SK-N-SH (cell line): Measurements from ENCODE around the gene TNFRSF11A. TPM values are rescaled to one million over a fixed set of nuclear protein-coding genes. Genes with fewer than 3 reads are reported as not detected.

ENCODE experiments used
- CTCF ChIA-PET: fragments of 300-600, 350-600 bp; formaldehyde crosslinking; extraction: SDS; loops from one replicate; lab custom pipeline; 2021; lab: Yijun Ruan, JAX
- POLR2A ChIA-PET: fragments of 350-600 bp; sonication (Branson Sonifier 250); formaldehyde crosslinking; extraction: SDS; loops from one replicate; lab custom pipeline; 2020; ENCODE audit warnings: antibody characterized with exemption, inconsistent platforms; lab: Yijun Ruan, JAX
- DNase-seq: peaks from one replicate; pipeline ENCODE4 v3.0.0; 2012
- H2AFZ ChIP-seq: fragments of 200-600 bp; sonication (generic); 2 replicates; pipeline ENCODE4 v1.8.1; 2016; ENCODE audit warnings: antibody characterized with exemption, mild to moderate bottlenecking, low read depth
- H3F3A ChIP-seq: fragments of 200-600 bp; sonication (generic); replicated peaks from 2 replicates; pipeline ENCODE3; 2016; ENCODE audit warnings: antibody characterized with exemption, mild to moderate bottlenecking; ENCODE audit not compliant: insufficient read depth
- H3K27ac ChIP-seq, 2 experiments: fragments of 200-500 bp in 1 of 2; fragments of 200-600 bp in 1 of 2; sonication (Bioruptor generic) in 1 of 2; sonication (generic), shearing (Covaris generic) in 1 of 2; 2 replicates each; pipeline versions ENCODE4 v1.5.1 to v1.6.1; 2014 to 2016; ENCODE audit warnings: low read depth in 2 of 2, inconsistent platforms in 1 of 2, low read length in 1 of 2, mild to moderate bottlenecking in 1 of 2, mixed read lengths in 1 of 2
- H3K27me3 ChIP-seq: fragments of 200-600 bp; sonication (generic), shearing (Covaris generic); 2 replicates; pipeline ENCODE4 v1.6.1; 2016; ENCODE audit warnings: mixed run types; ENCODE audit not compliant: insufficient read depth
- H3K36me3 ChIP-seq, 2 experiments: fragments of 200-500 bp in 1 of 2; fragments of 200-600 bp in 1 of 2; sonication (Bioruptor generic) in 1 of 2; sonication (generic) in 1 of 2; replicated peaks in 1 of 2; 2 replicates each; pipeline versions ENCODE3 to v1.5.1; 2014 to 2016; ENCODE audit warnings: low read length in 1 of 2, mild to moderate bottlenecking in 1 of 2; ENCODE audit not compliant: insufficient read depth in 2 of 2, control insufficient read depth in 1 of 2
- H3K4me1 ChIP-seq, 2 experiments: fragments of 200-500 bp in 1 of 2; fragments of 200-600 bp in 1 of 2; sonication (Bioruptor generic) in 1 of 2; sonication (generic), shearing (Covaris generic) in 1 of 2; 2 replicates each; pipeline versions ENCODE4 v1.5.1 to v1.6.1; 2014 to 2016; ENCODE audit warnings: low read depth in 1 of 2, low read length in 1 of 2, mixed run types in 1 of 2; ENCODE audit not compliant: insufficient read depth in 2 of 2, control insufficient read depth in 1 of 2
- H3K4me2 ChIP-seq: fragments of 200-600 bp; sonication (generic), shearing (Covaris generic); 2 replicates; pipeline ENCODE4 v1.6.1; 2017; ENCODE audit warnings: mixed run types
- H3K4me3 ChIP-seq, 2 experiments: fragments of 200-500 bp in 1 of 2; fragments of 200-600 bp in 1 of 2; sonication (Bioruptor generic) in 1 of 2; sonication (generic), shearing (Covaris generic) in 1 of 2; 2 replicates each; pipeline versions ENCODE4 v1.5.1 to v1.8.1; 2014 to 2016; ENCODE audit warnings: low read depth in 2 of 2, inconsistent platforms in 1 of 2, low read length in 1 of 2, mild to moderate bottlenecking in 1 of 2, mixed read lengths in 1 of 2, moderate library complexity in 1 of 2
- H3K79me2 ChIP-seq: fragments of 200-600 bp; sonication (generic); 2 replicates; pipeline ENCODE4 v1.8.1; 2017; ENCODE audit warnings: mild to moderate bottlenecking; ENCODE audit not compliant: insufficient read depth
- H3K9ac ChIP-seq: fragments of 200-600 bp; sonication (generic); 2 replicates; pipeline ENCODE4 v1.6.1; 2017; ENCODE audit warnings: mixed run types
- H3K9me2 ChIP-seq: fragments of 200-600 bp; sonication (generic); 2 replicates; pipeline ENCODE4 v1.6.1; 2017; ENCODE audit warnings: mixed run types
- H3K9me3 ChIP-seq: fragments of 200-600 bp; sonication (generic); 2 replicates; pipeline ENCODE4 v1.6.1; 2017; ENCODE audit warnings: mixed run types, mild to moderate bottlenecking, moderate library complexity
- H4K20me1 ChIP-seq: fragments of 200-600 bp; sonication (generic); 2 replicates; pipeline ENCODE4 v1.6.1; 2017; ENCODE audit warnings: mild to moderate bottlenecking, mixed run types; ENCODE audit not compliant: insufficient read depth
- CHD2 ChIP-seq: fragments of 150-350 bp; IDR thresholded peaks from 2 replicates; pipeline ENCODE4 v1.6.1; 2018; ENCODE audit warnings: low read length; ENCODE audit not compliant: partially characterized antibody
- EP300 ChIP-seq, 2 experiments: IDR thresholded peaks; 2 replicates each; pipeline versions ENCODE4 v1.4.0 to v1.6.1; 2012; ENCODE audit warnings: borderline replicate concordance in 1 of 2, low read depth in 1 of 2, low read length in 1 of 2
- NFIC ChIP-seq: IDR thresholded peaks from 2 replicates; pipeline ENCODE4 v1.4.0; 2012; ENCODE audit warnings: borderline replicate concordance
- POLR2AphosphoS5 ChIP-seq: IDR thresholded peaks from 2 replicates; pipeline ENCODE4 v1.6.1; 2012; ENCODE audit warnings: low read depth, low read length
- RCOR1 ChIP-seq: fragments of 150-350 bp; IDR thresholded peaks from 2 replicates; pipeline ENCODE4 v1.6.1; 2017; ENCODE audit warnings: antibody characterized with exemption, low read length
- RFX5 ChIP-seq: IDR thresholded peaks from 2 replicates; pipeline ENCODE4 v1.6.1; 2012; ENCODE audit warnings: mild to moderate bottlenecking, improper control_type of control experiment, low read length
- RXRA ChIP-seq: IDR thresholded peaks from 2 replicates; pipeline ENCODE4 v1.4.0; 2012; ENCODE audit warnings: low read depth, mild to moderate bottlenecking, borderline replicate concordance
- YY1 ChIP-seq: IDR thresholded peaks from 2 replicates; pipeline ENCODE4 v1.4.0; 2012; ENCODE audit warnings: low read depth, mild to moderate bottlenecking
- WGBS: methylation state at CpG from one replicate; pipeline ENCODE4 v1.1.6; 2017; ENCODE audit warnings: low lambda C conversion rate; 5-methylcytosine and 5-hydroxymethylcytosine counted together
- polyA plus RNA-seq, 3 experiments: library from polyadenylated mRNA; depleted of rRNA; stranded (reverse); fragments of >200 nt; gene quantifications; 2 replicates each; pipeline ENCODE4 v1.2.3, GENCODE V29; 2012
- TF ChIP-seq, protein P1 (sequence below): IDR thresholded peaks from 2 replicates; pipeline ENCODE4 v1.6.1; 2012; ENCODE audit warnings: mild to moderate bottlenecking, low read depth, low read length, moderate library complexity
- TF ChIP-seq, protein P2 (sequence below): fragments of 150-350 bp; IDR thresholded peaks from 2 replicates; pipeline ENCODE4 v1.6.1; 2016; ENCODE audit warnings: mild to moderate bottlenecking, low read depth, low read length
- TF ChIP-seq, protein P3 (sequence below): IDR thresholded peaks from 2 replicates; pipeline ENCODE4 v1.4.0; 2012; ENCODE audit warnings: low read depth, borderline replicate concordance
- TF ChIP-seq, protein P4 (sequence below): IDR thresholded peaks from 2 replicates; pipeline ENCODE4; 2012

Gene TNFRSF11A
- polyA plus RNA-seq, 1 of the 3 experiments (the other 2 are of a cell fraction), result 5.1 TPM

DNA sequence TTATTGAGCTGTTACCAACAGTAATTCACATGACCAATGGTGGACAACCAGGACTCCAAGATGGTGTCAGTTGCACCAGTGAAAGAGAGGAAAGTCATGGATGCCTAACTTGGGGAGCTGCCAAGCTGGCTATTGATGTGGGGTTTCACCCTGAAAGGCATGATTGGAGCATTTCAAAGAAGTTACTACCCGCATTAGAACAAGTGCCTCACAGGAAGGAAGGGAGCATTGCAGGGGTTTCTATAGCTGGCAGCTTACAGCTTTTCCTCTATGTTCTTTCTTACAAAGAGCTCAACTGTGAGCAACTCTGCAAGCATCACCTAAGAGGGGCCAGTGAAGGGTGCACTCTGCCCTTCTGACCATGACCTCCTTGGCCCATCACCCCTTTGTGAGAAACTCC lies 93.1 kb downstream of the TNFRSF11A start:
- POLR2A ChIA-PET, result no interaction called here
- TF ChIP-seq, protein P1, sequence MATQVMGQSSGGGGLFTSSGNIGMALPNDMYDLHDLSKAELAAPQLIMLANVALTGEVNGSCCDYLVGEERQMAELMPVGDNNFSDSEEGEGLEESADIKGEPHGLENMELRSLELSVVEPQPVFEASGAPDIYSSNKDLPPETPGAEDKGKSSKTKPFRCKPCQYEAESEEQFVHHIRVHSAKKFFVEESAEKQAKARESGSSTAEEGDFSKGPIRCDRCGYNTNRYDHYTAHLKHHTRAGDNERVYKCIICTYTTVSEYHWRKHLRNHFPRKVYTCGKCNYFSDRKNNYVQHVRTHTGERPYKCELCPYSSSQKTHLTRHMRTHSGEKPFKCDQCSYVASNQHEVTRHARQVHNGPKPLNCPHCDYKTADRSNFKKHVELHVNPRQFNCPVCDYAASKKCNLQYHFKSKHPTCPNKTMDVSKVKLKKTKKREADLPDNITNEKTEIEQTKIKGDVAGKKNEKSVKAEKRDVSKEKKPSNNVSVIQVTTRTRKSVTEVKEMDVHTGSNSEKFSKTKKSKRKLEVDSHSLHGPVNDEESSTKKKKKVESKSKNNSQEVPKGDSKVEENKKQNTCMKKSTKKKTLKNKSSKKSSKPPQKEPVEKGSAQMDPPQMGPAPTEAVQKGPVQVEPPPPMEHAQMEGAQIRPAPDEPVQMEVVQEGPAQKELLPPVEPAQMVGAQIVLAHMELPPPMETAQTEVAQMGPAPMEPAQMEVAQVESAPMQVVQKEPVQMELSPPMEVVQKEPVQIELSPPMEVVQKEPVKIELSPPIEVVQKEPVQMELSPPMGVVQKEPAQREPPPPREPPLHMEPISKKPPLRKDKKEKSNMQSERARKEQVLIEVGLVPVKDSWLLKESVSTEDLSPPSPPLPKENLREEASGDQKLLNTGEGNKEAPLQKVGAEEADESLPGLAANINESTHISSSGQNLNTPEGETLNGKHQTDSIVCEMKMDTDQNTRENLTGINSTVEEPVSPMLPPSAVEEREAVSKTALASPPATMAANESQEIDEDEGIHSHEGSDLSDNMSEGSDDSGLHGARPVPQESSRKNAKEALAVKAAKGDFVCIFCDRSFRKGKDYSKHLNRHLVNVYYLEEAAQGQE, result no peak
- TF ChIP-seq, protein P2, sequence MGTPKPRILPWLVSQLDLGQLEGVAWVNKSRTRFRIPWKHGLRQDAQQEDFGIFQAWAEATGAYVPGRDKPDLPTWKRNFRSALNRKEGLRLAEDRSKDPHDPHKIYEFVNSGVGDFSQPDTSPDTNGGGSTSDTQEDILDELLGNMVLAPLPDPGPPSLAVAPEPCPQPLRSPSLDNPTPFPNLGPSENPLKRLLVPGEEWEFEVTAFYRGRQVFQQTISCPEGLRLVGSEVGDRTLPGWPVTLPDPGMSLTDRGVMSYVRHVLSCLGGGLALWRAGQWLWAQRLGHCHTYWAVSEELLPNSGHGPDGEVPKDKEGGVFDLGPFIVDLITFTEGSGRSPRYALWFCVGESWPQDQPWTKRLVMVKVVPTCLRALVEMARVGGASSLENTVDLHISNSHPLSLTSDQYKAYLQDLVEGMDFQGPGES, result no peak
- TF ChIP-seq NFIC (no peak), CHD2 (no peak), YY1 (no peak), RFX5 (no peak), POLR2AphosphoS5 (no peak), RXRA (no peak), EP300 (IDR thresholded peaks at IDR 0.05; ENCODE audit: borderline replicate concordance in 1 of 2, low read depth in 1 of 2, low read length in 1 of 2) (no peak), RCOR1 (no peak)
- TF ChIP-seq, protein P3, sequence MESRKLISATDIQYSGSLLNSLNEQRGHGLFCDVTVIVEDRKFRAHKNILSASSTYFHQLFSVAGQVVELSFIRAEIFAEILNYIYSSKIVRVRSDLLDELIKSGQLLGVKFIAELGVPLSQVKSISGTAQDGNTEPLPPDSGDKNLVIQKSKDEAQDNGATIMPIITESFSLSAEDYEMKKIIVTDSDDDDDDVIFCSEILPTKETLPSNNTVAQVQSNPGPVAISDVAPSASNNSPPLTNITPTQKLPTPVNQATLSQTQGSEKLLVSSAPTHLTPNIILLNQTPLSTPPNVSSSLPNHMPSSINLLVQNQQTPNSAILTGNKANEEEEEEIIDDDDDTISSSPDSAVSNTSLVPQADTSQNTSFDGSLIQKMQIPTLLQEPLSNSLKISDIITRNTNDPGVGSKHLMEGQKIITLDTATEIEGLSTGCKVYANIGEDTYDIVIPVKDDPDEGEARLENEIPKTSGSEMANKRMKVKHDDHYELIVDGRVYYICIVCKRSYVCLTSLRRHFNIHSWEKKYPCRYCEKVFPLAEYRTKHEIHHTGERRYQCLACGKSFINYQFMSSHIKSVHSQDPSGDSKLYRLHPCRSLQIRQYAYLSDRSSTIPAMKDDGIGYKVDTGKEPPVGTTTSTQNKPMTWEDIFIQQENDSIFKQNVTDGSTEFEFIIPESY, result no peak
- TF ChIP-seq, protein P4, sequence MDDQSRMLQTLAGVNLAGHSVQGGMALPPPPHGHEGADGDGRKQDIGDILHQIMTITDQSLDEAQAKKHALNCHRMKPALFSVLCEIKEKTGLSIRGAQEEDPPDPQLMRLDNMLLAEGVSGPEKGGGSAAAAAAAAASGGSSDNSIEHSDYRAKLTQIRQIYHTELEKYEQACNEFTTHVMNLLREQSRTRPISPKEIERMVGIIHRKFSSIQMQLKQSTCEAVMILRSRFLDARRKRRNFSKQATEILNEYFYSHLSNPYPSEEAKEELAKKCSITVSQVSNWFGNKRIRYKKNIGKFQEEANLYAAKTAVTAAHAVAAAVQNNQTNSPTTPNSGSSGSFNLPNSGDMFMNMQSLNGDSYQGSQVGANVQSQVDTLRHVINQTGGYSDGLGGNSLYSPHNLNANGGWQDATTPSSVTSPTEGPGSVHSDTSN, result no peak
- no peaks in the 10 kb centered on the region for H4K20me1 ChIP-seq

More for the DNA sequence above, 93.1 kb downstream of the TNFRSF11A start:
- Histone ChIP-seq H3K9me2 (no peaks in the 10 kb centered on the region), H3K27me3 (no peaks in the 10 kb centered on the region), H2AFZ (no peak overlapping the region), H3K79me2 (no peaks in the 10 kb centered on the region), H3K36me3 (no peaks in the 10 kb centered on the region), H3K4me3 (no peak overlapping the region), H3F3A (peaks cover 11% of the 10 kb centered on the region), H3K27ac (no peak overlapping the region), H3K4me2 (no peak overlapping the region), H3K4me1 (no peaks in the 10 kb centered on the region; a peak in 1 of 4 replicates), H3K9me3 (no peaks in the 10 kb centered on the region), H3K9ac (no peak overlapping the region)
- DNase-seq, result no peak
- CTCF ChIA-PET, result interaction anchor here (0.8 to 3.7 kb wide), 3 partner anchors 8 to 108 kb away, joined by 3 to 18 read pairs (median 3); no protein-coding TSS in a partner anchor
- WGBS, result no CpG with 5 or more reads among the region's 1 CpG
